IPS DF 19.7 (cell line): Measurements from ENCODE around the gene ERICH3.

Experiments used
- DNase-seq: peaks from one replicate; pipeline ENCODE4 v3.0.0-alpha.2; 2013; ENCODE audit warnings: low read depth, low spot score

Gene ERICH3

DNA sequence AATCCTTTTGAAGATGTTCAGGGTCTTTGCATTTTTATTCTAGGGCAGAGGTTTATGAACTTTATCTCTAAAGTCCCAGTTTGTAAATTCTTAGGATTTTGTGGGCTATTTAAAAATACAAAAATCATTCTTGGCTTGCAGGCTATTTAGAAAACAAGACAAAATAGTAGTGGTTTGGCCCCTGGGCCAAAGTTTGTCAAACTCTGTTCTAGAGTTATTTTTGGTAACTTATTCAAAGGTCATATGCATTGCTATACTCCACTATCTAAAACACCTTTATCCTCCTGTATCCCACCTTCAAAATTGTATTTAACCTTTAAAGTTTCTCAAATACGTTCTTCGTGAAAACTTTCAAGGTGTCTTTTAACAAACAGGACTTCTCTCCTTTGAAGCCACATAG, 85.7 kb downstream of the ERICH3 start:
- DNase-seq, result no peak

GRCh38 chr1:74586253-74586897, 87.2 kb downstream of the ERICH3 start:
- DNase-seq, result no peak

GRCh38 chr1:74584185-74584584, 89.4 kb downstream of the ERICH3 start:
- no peak for DNase-seq

- DNase-seq, result no peak
Observed at GRCh38 chr1:74583397-74583796, 90.2 kb downstream of the ERICH3 start.

GRCh38 chr1:74579425-74579824, 94.2 kb downstream of the ERICH3 start:
- no peak for DNase-seq

- no peak for DNase-seq
Observed at GRCh38 chr1:74578101-74578500, 95.5 kb downstream of the ERICH3 start.

- DNase-seq, result no peak
Observed at GRCh38 chr1:74571891-74572290, 101.7 kb downstream of the ERICH3 start.

- no peak for DNase-seq
Observed at GRCh38 chr1:74571493-74571800, 102.1 kb downstream of the ERICH3 start.

GRCh38 chr1:74570797-74571492, 102.6 kb downstream of the ERICH3 start:
- no peak for DNase-seq

DNA sequence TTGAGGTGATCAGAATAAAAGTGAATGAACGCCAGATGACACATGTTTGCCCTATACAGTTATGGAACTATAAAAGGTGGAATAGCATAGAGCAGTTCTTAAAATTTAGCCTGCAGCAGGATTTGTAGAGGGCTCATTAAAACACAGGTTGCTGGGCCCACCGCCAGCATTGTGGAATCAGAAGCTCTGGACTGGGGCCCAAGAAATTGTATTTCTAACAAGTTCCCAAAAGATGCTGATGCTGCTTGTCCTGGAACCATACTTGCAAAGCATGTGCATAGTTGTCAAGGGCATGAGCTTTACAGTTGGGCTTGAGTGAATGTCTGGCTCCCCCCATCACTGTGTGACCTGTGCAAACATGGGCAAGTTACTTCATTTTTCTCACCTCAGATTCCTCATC, 123.7 kb downstream of the ERICH3 start:
- DNase-seq, result no peak

GRCh38 chr1:74548961-74549750, 124.4 kb downstream of the ERICH3 start:
- no peak for DNase-seq

GRCh38 chr1:74545821-74546220, 127.8 kb downstream of the ERICH3 start:
- no peak for DNase-seq

GRCh38 chr1:74534241-74534640, 139.4 kb downstream of the ERICH3 start:
- no peak for DNase-seq

GRCh38 chr1:74531796-74532195, 141.8 kb downstream of the ERICH3 start:
- no peak for DNase-seq

- no peak for DNase-seq
Observed at GRCh38 chr1:74530892-74531291, 142.7 kb downstream of the ERICH3 start.

- no peak for DNase-seq
Observed at GRCh38 chr1:74528123-74528522, 145.5 kb downstream of the ERICH3 start.

- no peak for DNase-seq
Observed at GRCh38 chr1:74526708-74527107, 146.9 kb downstream of the ERICH3 start.

GRCh38 chr1:74523873-74524480, 149.6 kb downstream of the ERICH3 start:
- DNase-seq, result no peak

- DNase-seq, result peak; percentile 89
Observed at GRCh38 chr1:74522148-74522547, 151.4 kb downstream of the ERICH3 start.
